HCT116 (cell line): ENCODE measurements around the gene SEPTIN11.

Experiments used
- SIN3A ChIP-seq: IDR thresholded peaks from 2 replicates; pipeline ENCODE4 v1.6.1; 2012; ENCODE audit warnings: low read depth
- TF ChIP-seq, protein P1 (sequence below), 3 experiments: fragments of 200-600 bp in 1 of 3; sonication (generic) in 1 of 3; IDR thresholded peaks in 2 of 3; conservative IDR thresholded peaks in 1 of 3; 2 replicates each; pipeline ENCODE4 v1.5.1; 2012 to 2017; ENCODE audit warnings: low read depth in 2 of 3, low read length in 2 of 3, antibody characterized with exemption in 1 of 3, borderline replicate concordance in 1 of 3, control low read depth in 1 of 3, mild to moderate bottlenecking in 1 of 3, mixed read lengths in 1 of 3, mixed run types in 1 of 3, moderate library complexity in 1 of 3; ENCODE audit not compliant: insufficient read depth in 1 of 3

DNA sequence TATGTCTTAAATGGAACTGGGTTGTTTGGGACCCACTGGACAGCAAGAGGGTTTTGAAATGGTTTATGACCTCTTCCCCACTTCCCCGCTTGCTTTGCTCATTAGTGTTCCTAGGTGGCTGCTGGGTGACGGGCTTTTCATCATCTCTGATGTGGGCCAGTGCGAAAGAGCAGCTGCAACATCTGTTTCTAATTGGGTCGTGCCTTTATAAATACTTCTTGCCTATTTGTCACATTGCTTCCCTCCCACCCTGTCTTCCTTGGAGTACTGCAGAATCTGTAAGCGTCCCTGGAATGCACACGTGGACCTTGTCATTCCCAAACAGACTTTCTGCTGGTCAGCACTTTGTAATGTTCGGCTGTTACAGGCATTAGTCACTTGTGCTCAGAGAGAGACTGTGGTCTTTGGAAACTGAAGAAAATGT is 35.2 kb downstream of the SEPTIN11 start:
- TF ChIP-seq, protein P1, sequence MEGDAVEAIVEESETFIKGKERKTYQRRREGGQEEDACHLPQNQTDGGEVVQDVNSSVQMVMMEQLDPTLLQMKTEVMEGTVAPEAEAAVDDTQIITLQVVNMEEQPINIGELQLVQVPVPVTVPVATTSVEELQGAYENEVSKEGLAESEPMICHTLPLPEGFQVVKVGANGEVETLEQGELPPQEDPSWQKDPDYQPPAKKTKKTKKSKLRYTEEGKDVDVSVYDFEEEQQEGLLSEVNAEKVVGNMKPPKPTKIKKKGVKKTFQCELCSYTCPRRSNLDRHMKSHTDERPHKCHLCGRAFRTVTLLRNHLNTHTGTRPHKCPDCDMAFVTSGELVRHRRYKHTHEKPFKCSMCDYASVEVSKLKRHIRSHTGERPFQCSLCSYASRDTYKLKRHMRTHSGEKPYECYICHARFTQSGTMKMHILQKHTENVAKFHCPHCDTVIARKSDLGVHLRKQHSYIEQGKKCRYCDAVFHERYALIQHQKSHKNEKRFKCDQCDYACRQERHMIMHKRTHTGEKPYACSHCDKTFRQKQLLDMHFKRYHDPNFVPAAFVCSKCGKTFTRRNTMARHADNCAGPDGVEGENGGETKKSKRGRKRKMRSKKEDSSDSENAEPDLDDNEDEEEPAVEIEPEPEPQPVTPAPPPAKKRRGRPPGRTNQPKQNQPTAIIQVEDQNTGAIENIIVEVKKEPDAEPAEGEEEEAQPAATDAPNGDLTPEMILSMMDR (IDR thresholded peaks at IDR 0.05 in 2 of 3, conservative IDR thresholded peaks at IDR 0.05 in 1 of 3; ENCODE audit: borderline replicate concordance in 1 of 3, insufficient read depth in 1 of 3, low read depth in 2 of 3, low read length in 2 of 3) = no peak
- TF ChIP-seq SIN3A = no peak
